A549 treated with ZK216348 at 1 μM for 4 hours (cell line): ENCODE measurements around the gene PON3. TPM values are rescaled to one million over a fixed set of nuclear protein-coding genes. Genes with fewer than 3 reads are reported as not detected.

ENCODE experiments used
- total RNA-seq: library from RNA; stranded (reverse); fragments of 200-300 nt; extraction: Qiagen RNA extraction; gene quantifications from 5 replicates; pipeline ENCODE4 v1.2.3, GENCODE V29; 2022; ENCODE audit warnings: low read depth

The PON3 gene
- total RNA-seq, result 33.5 to 45.3 TPM (median 34.6 TPM) in 5 replicates

DNA sequence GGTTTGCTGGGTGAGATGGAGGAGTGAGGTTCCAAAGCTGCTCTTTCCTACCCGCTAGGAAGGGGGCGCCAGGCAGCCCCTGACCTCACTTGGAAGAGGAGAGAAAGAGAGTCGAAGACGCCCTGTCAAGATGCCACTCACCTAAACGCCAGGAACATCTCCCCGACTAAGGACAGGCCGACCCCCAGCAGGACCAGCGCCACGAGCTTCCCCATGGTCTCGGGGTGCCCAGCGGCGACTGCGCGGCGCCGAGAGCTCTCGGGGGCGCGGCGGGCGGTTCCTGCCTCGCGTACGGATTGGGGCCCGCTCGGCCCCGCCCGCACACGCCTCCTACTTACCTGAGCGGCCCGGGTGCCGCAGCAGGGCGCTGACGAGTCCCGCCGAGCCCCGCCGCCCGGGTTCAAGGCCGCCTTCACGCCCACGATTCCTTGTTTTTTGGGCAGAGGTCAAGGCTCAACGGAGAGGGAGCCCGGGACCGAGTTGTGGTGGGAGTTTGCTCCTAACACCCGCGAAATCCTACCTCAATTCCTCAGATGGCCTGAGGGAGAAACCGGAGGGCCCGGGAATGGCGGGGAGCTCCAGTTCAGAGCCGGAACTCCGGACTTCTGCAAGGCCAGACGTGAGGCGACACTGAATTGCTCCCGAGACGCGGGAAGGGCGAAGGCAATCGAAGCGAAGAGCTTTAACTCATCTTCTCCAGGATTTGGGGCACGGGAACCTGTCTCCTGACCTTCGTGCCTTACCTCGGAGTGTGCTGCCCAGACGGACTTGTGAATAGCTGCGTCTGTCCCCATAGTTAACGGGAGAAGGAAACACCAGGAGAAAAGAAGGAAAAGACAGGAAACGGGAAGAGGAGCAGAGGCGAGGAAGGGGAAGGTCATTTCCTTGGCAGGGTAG lies at the start of gene PON3:
PON3 (minus strand) TSS at position 240 of the 897 bp plus-strand sequence; CDS start at position 215, 25 bp downstream.

DNA sequence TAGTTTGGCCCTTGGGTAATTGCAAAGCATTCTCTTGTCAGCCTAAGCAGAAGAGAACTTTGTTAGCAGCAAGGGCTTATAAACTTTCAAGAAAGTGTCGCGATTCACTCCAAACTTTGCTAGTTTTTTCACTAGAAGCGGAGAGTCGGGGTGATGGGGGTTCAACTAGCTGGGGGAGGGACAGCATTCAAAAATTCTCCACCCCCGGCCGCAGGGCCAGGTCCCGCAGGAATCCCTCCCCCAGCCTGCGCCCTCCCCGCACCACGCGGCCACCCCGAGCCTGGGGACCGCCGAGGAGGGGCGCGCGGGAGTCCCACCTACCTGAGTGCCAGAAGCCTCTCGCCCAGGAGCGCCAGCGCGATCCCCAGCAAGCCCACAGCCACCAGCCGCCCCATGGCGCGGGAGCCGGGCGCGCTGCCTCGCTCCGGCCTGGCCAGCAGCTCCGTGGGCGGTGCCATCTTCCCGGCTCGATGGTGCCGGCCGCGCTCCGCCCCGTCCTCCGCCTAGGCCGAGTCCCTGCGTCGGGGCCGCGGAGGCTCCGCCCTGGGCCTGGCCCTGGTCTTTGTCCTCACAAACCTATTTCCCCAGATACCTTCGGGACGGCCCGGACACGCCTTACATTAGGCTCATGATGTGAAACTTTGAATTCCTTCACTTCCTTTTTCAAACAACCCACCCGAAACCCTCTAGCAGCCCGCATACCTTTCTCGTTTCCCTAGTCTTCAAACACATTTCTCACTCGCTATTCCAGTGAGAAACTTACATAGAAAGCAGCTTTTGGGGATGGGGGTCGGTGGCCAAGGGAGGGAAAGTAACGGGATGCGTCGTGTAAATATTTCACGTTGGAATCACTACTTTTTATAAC lies 38.6 kb upstream of the PON3 start, which contains the start of gene PON2:
PON2 (minus strand) TSS at position 472 of the 865 bp plus-strand sequence; CDS start at position 395, 77 bp downstream.

DNA sequence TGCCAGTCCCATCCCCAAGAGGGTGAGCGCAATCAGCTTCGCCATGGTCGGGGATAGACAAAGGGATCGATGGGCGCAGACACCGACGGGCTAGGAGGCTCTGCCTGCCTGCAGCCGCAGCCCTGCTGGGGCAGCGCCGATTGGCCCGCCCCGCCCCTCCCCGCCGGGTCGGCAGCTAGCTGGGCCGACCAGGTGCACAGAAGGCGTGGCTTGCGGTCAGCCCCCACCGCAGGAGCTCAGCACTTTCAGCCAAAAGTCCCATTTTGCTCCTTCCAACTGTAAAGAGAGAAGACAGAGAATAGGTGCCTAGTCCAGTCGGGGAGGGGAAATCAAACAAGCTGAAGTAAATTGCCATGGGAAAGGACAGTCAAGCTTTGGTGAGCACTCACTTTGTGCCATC lies 71.7 kb downstream of the PON3 start, which contains the start of gene PON1:
PON1 (minus strand) TSS at position 102 of the 400 bp plus-strand sequence; CDS start at position 45, 57 bp downstream.

Other genes with a start within 250 kb of the PON3 start
- gene PON1, start 71.8 kb downstream of the PON3 start, total RNA-seq, result 0.37 to 1.5 TPM (median 0.92 TPM) in 5 replicates
- gene PON2, start 38.7 kb upstream of the PON3 start, total RNA-seq, result 266 to 375 TPM (median 346 TPM) in 5 replicates
- 0.15 to 0.56 TPM (median 0.25 TPM) in 5 replicates for gene ASB4, start 89.6 kb upstream of the PON3 start, total RNA-seq
- 9.4 to 17.3 TPM (median 16.3 TPM) in 5 replicates for gene PDK4, start 200.1 kb upstream of the PON3 start, total RNA-seq